HCT116 (cell line): Measurements from ENCODE around the gene CHTF18. TPM values are rescaled to one million over a fixed set of nuclear protein-coding genes. Genes with fewer than 3 reads are reported as not detected.

Source experiments
- ATAC-seq: fragments of 200-7000 bp; cut with Tn5 transposase; 2 replicates; pipeline ENCODE4 v1.9.1; 2020; ENCODE audit warnings: mild to moderate bottlenecking, moderate library complexity
- BruUV-seq: library from RNA; stranded (reverse); fragments of 400-500 nt; replicated peaks from 2 replicates; lab custom pipeline; 2021; lab: Mats Ljungman, UMichigan
- CTCF ChIA-PET: fragments of 300-600 bp; sonication (Branson Sonifier 250); formaldehyde crosslinking; loops from one replicate; lab custom pipeline; 2021; ENCODE audit warnings: antibody characterized with exemption; lab: Charles Lee
- POLR2A ChIA-PET: fragments of 300-600, 350-600 bp; sonication (Branson Sonifier 250); formaldehyde crosslinking; loops from one replicate; lab custom pipeline; 2021; ENCODE audit warnings: antibody characterized with exemption; lab: Charles Lee
- RAD21 ChIA-PET, 2 experiments: fragments of 300-600 bp; sonication (Branson Sonifier 250); formaldehyde crosslinking; loops; one replicate each; lab custom pipeline; 2023; ENCODE audit warnings: low total read pairs in 2 of 2; ENCODE audit not compliant: uncharacterized antibody in 2 of 2, unreplicated experiment in 2 of 2, low non-redundant PET in 1 of 2; lab: Charles Lee
- DNase-seq: peaks from one replicate; pipeline ENCODE4 v3.0.0-alpha.2; 2010; ENCODE audit warnings: low read depth, low spot score
- H2AFZ ChIP-seq: fragments of 200-600 bp; shearing (Covaris generic), sonication (generic); 2 replicates; pipeline ENCODE4 v1.6.1; 2017; ENCODE audit warnings: low read depth, mixed run types, mixed read lengths, antibody characterized with exemption, low read length; ENCODE audit not compliant: poor library complexity, severe bottlenecking
- H3K27ac ChIP-seq: 2 replicates; pipeline ENCODE4 v1.5.1; 2012; ENCODE audit warnings: low read depth, low read length
- H3K27me3 ChIP-seq: fragments of 200-600 bp; sonication (generic); 2 replicates; pipeline ENCODE4 v1.6.1; 2016; ENCODE audit warnings: mixed run types, low read length, mixed read lengths; ENCODE audit not compliant: insufficient read depth
- H3K36me3 ChIP-seq, 2 experiments: fragments of 200-500 bp in 1 of 2; fragments of 200-600 bp in 1 of 2; sonication (Bioruptor generic) in 1 of 2; sonication (generic) in 1 of 2; 2 replicates each; pipeline versions ENCODE4 v1.5.1 to v1.6.1; 2014 to 2016; ENCODE audit warnings: low read length in 2 of 2, inconsistent platforms in 1 of 2, mixed read lengths in 1 of 2, mixed run types in 1 of 2; ENCODE audit not compliant: insufficient read depth in 2 of 2, control insufficient read depth in 1 of 2
- H3K4me1 ChIP-seq, 2 experiments: fragments of 200-600 bp in 1 of 2; sonication (generic) in 1 of 2; 2 replicates each; pipeline versions ENCODE4 v1.5.1 to v1.6.1; 2012 to 2017; ENCODE audit warnings: low read length in 2 of 2, inconsistent platforms in 1 of 2, mild to moderate bottlenecking in 1 of 2, mixed read lengths in 1 of 2, mixed run types in 1 of 2, moderate library complexity in 1 of 2; ENCODE audit not compliant: insufficient read depth in 2 of 2, control insufficient read depth in 1 of 2
- H3K4me2 ChIP-seq: fragments of 200-600 bp; sonication (generic); 2 replicates; pipeline ENCODE4 v1.6.1; 2017; ENCODE audit warnings: mixed run types, low read length, mixed read lengths
- H3K4me3 ChIP-seq, 2 experiments: fragments of 200-600 bp in 1 of 2; sonication (generic) in 1 of 2; replicated peaks in 1 of 2; 2 replicates each; pipeline ENCODE4 v1.5.1; 2011 to 2016; ENCODE audit warnings: low read length in 2 of 2, control low read depth in 1 of 2, low read depth in 1 of 2, mild to moderate bottlenecking in 1 of 2, mixed read lengths in 1 of 2, mixed run types in 1 of 2
- H3K79me2 ChIP-seq: fragments of 200-600 bp; sonication (generic); 2 replicates; pipeline ENCODE4 v1.6.1; 2017; ENCODE audit warnings: mild to moderate bottlenecking, mixed run types, low read length, moderate library complexity, mixed read lengths; ENCODE audit not compliant: insufficient read depth
- H3K9ac ChIP-seq: fragments of 200-600 bp; sonication (generic); 2 replicates; pipeline ENCODE4 v1.6.1; 2016; ENCODE audit warnings: low read length, mixed read lengths
- H3K9me2 ChIP-seq: fragments of 200-600 bp; sonication (generic), shearing (Covaris generic); 2 replicates; pipeline ENCODE4 v1.6.1; 2017; ENCODE audit warnings: mixed run types, mild to moderate bottlenecking, moderate library complexity; ENCODE audit not compliant: insufficient read depth
- H3K9me3 ChIP-seq, 2 experiments: fragments of 200-500 bp in 1 of 2; fragments of 200-600 bp in 1 of 2; sonication (Bioruptor generic) in 1 of 2; sonication (generic) in 1 of 2; 2 replicates each; pipeline ENCODE4 v1.6.1; 2014 to 2017; ENCODE audit warnings: low read length in 2 of 2, mixed read lengths in 2 of 2, inconsistent platforms in 1 of 2, low read depth in 1 of 2, mild to moderate bottlenecking in 1 of 2, mixed run types in 1 of 2, moderate library complexity in 1 of 2; ENCODE audit not compliant: control insufficient read depth in 1 of 2, insufficient read depth in 1 of 2
- H4K20me1 ChIP-seq: fragments of 200-600 bp; sonication (generic), shearing (Covaris generic); 2 replicates; pipeline ENCODE4 v1.6.1; 2017; ENCODE audit warnings: mixed run types, mild to moderate bottlenecking, moderate library complexity; ENCODE audit not compliant: insufficient read depth
- ATF3 ChIP-seq: IDR thresholded peaks from 2 replicates; pipeline ENCODE4 v1.6.1; 2012
- CTCF ChIP-seq, 3 experiments: fragments of 200-600 bp in 1 of 3; sonication (generic) in 1 of 3; IDR thresholded peaks in 2 of 3; conservative IDR thresholded peaks in 1 of 3; 2 replicates each; pipeline ENCODE4 v1.5.1; 2012 to 2017; ENCODE audit warnings: low read depth in 2 of 3, low read length in 2 of 3, antibody characterized with exemption in 1 of 3, borderline replicate concordance in 1 of 3, control low read depth in 1 of 3, mild to moderate bottlenecking in 1 of 3, mixed read lengths in 1 of 3, mixed run types in 1 of 3, moderate library complexity in 1 of 3; ENCODE audit not compliant: insufficient read depth in 1 of 3
- RAD21 ChIP-seq: IDR thresholded peaks from 2 replicates; pipeline ENCODE4 v1.6.1; 2012; ENCODE audit warnings: low read depth, mild to moderate bottlenecking
- SRF ChIP-seq: IDR thresholded peaks from 2 replicates; pipeline ENCODE4 v1.6.1; 2012; ENCODE audit warnings: low read depth
- intact Hi-C: fragments of 100-400 bp; cut with micrococcal nuclease; formaldehyde crosslinking; loops from 2 replicates; pipeline ENCODE4 v1.10.0; 2022
- total RNA-seq: library from RNA; stranded (reverse); gene quantifications from one replicate; pipeline ENCODE4 v1.2.1, GENCODE V29; 2021; ENCODE audit not compliant: unreplicated experiment

The CHTF18 gene
- total RNA-seq, 1 experiment from 2014 or later: 145 TPM

- peak; percentile 81 for ATAC-seq
Measured at GRCh38 chr16:745739-746138, 42.7 kb upstream of the CHTF18 start.

More at GRCh38 chr16:745739-746138, 42.7 kb upstream of the CHTF18 start:
- no peak for DNase-seq
- TF ChIP-seq SRF: no peak
- peak; percentile 65 for TF ChIP-seq RAD21
- TF ChIP-seq CTCF (IDR thresholded peaks at IDR 0.05 in 2 of 3, conservative IDR thresholded peaks at IDR 0.05 in 1 of 3; ENCODE audit: borderline replicate concordance in 1 of 3, insufficient read depth in 1 of 3, low read depth in 2 of 3, low read length in 2 of 3): peak; percentile 52 to 76 (median 70)
- TF ChIP-seq ATF3: no peak
- TF ChIP-seq, all 23 proteins: peak for 2
- H4K20me1 ChIP-seq: no peaks in the 10 kb centered on the region
- no peaks in the 10 kb centered on the region for H3K27me3 ChIP-seq
- H3K4me1 ChIP-seq: peaks cover 2 to 18% of the 10 kb centered on the region in 2 experiments; a peak in 3 of 4 replicates
- H3K4me2 ChIP-seq: peak overlapping the region; percentile 39; the same call in 1 of the 2 replicates
- no peaks in the 10 kb centered on the region for H3K9me3 ChIP-seq
- intact Hi-C loops: loop anchor here (2.0 kb wide), 1 partner anchor 39 kb away; no protein-coding TSS in a partner anchor
- ChIA-PET RAD21 (no interaction called here), CTCF (interaction anchor here (1.7 to 2.7 kb wide), 2 partner anchors 16 to 39 kb away, joined by 9 to 11 read pairs; partner anchors contain the start of gene MSLN), POLR2A (no interaction called here)
- H3K9ac ChIP-seq: no peak overlapping the region
- no peaks in the 10 kb centered on the region for H3K36me3 ChIP-seq
- no peaks in the 10 kb centered on the region for H3K9me2 ChIP-seq
- H3K4me3 ChIP-seq: no peak overlapping the region
- no peak overlapping the region for H2AFZ ChIP-seq
- BruUV-seq: no TSS peak
- H3K79me2 ChIP-seq: no peaks in the 10 kb centered on the region
- H3K27ac ChIP-seq: no peak overlapping the region
